Neural cell (in vitro differentiated cells): ENCODE measurements around the gene LACRT. TPM values are rescaled to one million over a fixed set of nuclear protein-coding genes. Genes with fewer than 3 reads are reported as not detected.

Source experiments
- H2AFZ ChIP-seq: fragments of 200-600, 300-800 bp; sonication (generic), shearing (Covaris generic); 2 replicates; pipeline ENCODE4 v1.6.0; 2014; ENCODE audit warnings: low read depth, mild to moderate bottlenecking, antibody characterized with exemption, low read length, moderate library complexity
- H3F3A ChIP-seq: fragments of 200-600 bp; shearing (Covaris generic); 2 replicates; pipeline ENCODE4 v1.6.1; 2016; ENCODE audit warnings: mild to moderate bottlenecking, moderate library complexity, mixed read lengths, antibody characterized with exemption, low read length; ENCODE audit not compliant: insufficient read depth, poor library complexity, severe bottlenecking
- H3K27ac ChIP-seq: fragments of 200-600, 300-800 bp; sonication (generic), shearing (Covaris generic); 2 replicates; pipeline ENCODE4 v1.5.1; 2014; ENCODE audit warnings: mild to moderate bottlenecking, low read length, moderate library complexity
- H3K27me3 ChIP-seq: fragments of 300-800, 200-600 bp; sonication (generic), shearing (Covaris generic); 2 replicates; pipeline ENCODE4 v1.6.0; 2014; ENCODE audit warnings: mild to moderate bottlenecking, low read depth, low read length, moderate library complexity; ENCODE audit not compliant: insufficient read depth
- H3K36me3 ChIP-seq: fragments of 300-800, 200-600 bp; sonication (generic), shearing (Covaris generic); 2 replicates; pipeline ENCODE4 v1.5.1; 2014; ENCODE audit warnings: mild to moderate bottlenecking, antibody characterized with exemption, low read length, moderate library complexity; ENCODE audit not compliant: insufficient read depth
- H3K4me2 ChIP-seq: fragments of 300-800, 200-600 bp; sonication (generic), shearing (Covaris generic); 2 replicates; pipeline ENCODE4 v1.6.0; 2014; ENCODE audit warnings: mild to moderate bottlenecking, low read length
- H3K4me3 ChIP-seq: fragments of 300-800, 200-600 bp; sonication (generic), shearing (Covaris generic); 2 replicates; pipeline ENCODE4 v1.5.1; 2014; ENCODE audit warnings: mild to moderate bottlenecking, low read length, moderate library complexity
- H3K79me2 ChIP-seq: fragments of 200-600 bp; shearing (Covaris generic); replicated peaks from 2 replicates; pipeline ENCODE4 v1.6.0; 2014; ENCODE audit warnings: mild to moderate bottlenecking, low read length, moderate library complexity; ENCODE audit not compliant: insufficient read depth
- H3K9ac ChIP-seq: fragments of 300-800, 200-600 bp; sonication (generic), shearing (Covaris generic); 2 replicates; pipeline ENCODE4 v1.6.1; 2016; ENCODE audit warnings: mild to moderate bottlenecking, low read length, mixed read lengths
- H3K9me2 ChIP-seq: fragments of 200-600 bp; shearing (Covaris generic); 2 replicates; pipeline ENCODE4 v1.6.1; 2016; ENCODE audit warnings: mild to moderate bottlenecking, low read length, mixed read lengths; ENCODE audit not compliant: insufficient read depth
- H3K9me3 ChIP-seq: fragments of 200-600, 300-800 bp; sonication (generic), shearing (Covaris generic); 2 replicates; pipeline ENCODE4 v1.6.1; 2016; ENCODE audit warnings: mild to moderate bottlenecking, mixed run types, low read length, moderate library complexity, mixed read lengths
- H4K20me1 ChIP-seq: fragments of 200-600 bp; shearing (Covaris generic); 2 replicates; pipeline ENCODE4 v1.6.1; 2016; ENCODE audit warnings: mild to moderate bottlenecking, mixed run types; ENCODE audit not compliant: insufficient read depth
- EP300 ChIP-seq: fragments of 450-650 bp; conservative IDR thresholded peaks from 2 replicates; pipeline ENCODE4 v1.6.1; 2014; ENCODE audit warnings: antibody characterized with exemption, mild to moderate bottlenecking, moderate library complexity; ENCODE audit not compliant: poor library complexity, severe bottlenecking
- EZH2 ChIP-seq: fragments of 200-600, 300-800 bp; shearing (Covaris generic), sonication (generic); IDR thresholded peaks from 2 replicates; pipeline ENCODE4 v1.6.1; 2014; ENCODE audit warnings: antibody characterized with exemption, low read length, borderline replicate concordance, mild to moderate bottlenecking; ENCODE audit not compliant: insufficient read depth, poor library complexity, severe bottlenecking
- MXI1 ChIP-seq: fragments of 450-650 bp; conservative IDR thresholded peaks from 2 replicates; pipeline ENCODE4 v1.6.1; 2014; ENCODE audit warnings: antibody characterized with exemption, mild to moderate bottlenecking; ENCODE audit not compliant: poor library complexity, severe bottlenecking
- POLR2AphosphoS5 ChIP-seq: IDR thresholded peaks from 2 replicates; pipeline ENCODE4 v1.6.1; 2012
- RAD21 ChIP-seq: fragments of 450-650 bp; conservative IDR thresholded peaks from 2 replicates; pipeline ENCODE4 v1.6.1; 2014; ENCODE audit warnings: antibody characterized with exemption, mild to moderate bottlenecking, moderate library complexity
- SMC3 ChIP-seq: fragments of 450-650 bp; conservative IDR thresholded peaks from 2 replicates; pipeline ENCODE4 v1.6.1; 2014; ENCODE audit warnings: antibody characterized with exemption, mild to moderate bottlenecking, moderate library complexity; ENCODE audit not compliant: poor library complexity
- TAF1 ChIP-seq: IDR thresholded peaks from 2 replicates; pipeline ENCODE4 v1.6.1; 2012; ENCODE audit warnings: low read depth
- polyA plus RNA-seq: library from polyadenylated mRNA; depleted of rRNA; stranded (reverse); fragments of >200 nt; gene quantifications from 2 replicates; pipeline ENCODE4 v1.2.3, GENCODE V29; 2014
- TF ChIP-seq, protein P1 (sequence below): fragments of 450-650 bp; IDR thresholded peaks from 2 replicates; pipeline ENCODE4 v1.5.1; 2014; ENCODE audit warnings: antibody characterized with exemption, mild to moderate bottlenecking, moderate library complexity; ENCODE audit not compliant: poor library complexity, severe bottlenecking
- TF ChIP-seq, protein P2 (sequence below): IDR thresholded peaks from 2 replicates; pipeline ENCODE4 v1.6.1; 2012; ENCODE audit warnings: borderline replicate concordance

Gene LACRT
- polyA plus RNA-seq, 1 donor from 2014 or later = not detected

DNA sequence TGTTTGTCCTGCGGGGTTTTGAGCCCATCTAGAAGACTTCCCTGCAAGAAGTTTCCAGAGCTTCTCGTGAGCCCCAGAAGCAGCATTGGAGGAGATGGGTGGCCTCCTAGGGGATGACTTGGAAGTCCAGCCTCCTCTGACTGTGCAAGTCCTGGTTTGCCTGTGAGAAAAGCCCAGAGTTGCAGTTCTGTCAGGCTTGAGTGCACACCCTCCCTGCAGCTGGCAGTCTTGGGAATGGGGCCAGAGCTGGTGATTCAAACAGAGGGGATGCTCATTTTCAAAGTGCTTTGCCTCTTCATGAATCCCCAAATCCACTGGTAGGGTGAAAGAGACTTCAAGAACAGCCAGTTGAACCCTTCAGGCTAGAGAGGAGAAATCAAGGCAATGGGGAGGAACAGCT lies 42.4 kb downstream of the LACRT start:
- H3K4me3 ChIP-seq = no peak overlapping the region
- no peaks in the 10 kb centered on the region for H3F3A ChIP-seq
- no peak for TF ChIP-seq TAF1
- no peak for TF ChIP-seq MXI1
- TF ChIP-seq, protein P1, sequence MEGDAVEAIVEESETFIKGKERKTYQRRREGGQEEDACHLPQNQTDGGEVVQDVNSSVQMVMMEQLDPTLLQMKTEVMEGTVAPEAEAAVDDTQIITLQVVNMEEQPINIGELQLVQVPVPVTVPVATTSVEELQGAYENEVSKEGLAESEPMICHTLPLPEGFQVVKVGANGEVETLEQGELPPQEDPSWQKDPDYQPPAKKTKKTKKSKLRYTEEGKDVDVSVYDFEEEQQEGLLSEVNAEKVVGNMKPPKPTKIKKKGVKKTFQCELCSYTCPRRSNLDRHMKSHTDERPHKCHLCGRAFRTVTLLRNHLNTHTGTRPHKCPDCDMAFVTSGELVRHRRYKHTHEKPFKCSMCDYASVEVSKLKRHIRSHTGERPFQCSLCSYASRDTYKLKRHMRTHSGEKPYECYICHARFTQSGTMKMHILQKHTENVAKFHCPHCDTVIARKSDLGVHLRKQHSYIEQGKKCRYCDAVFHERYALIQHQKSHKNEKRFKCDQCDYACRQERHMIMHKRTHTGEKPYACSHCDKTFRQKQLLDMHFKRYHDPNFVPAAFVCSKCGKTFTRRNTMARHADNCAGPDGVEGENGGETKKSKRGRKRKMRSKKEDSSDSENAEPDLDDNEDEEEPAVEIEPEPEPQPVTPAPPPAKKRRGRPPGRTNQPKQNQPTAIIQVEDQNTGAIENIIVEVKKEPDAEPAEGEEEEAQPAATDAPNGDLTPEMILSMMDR = no peak
- no peak for TF ChIP-seq POLR2AphosphoS5
- no peak for TF ChIP-seq RAD21
- TF ChIP-seq EP300 = no peak
- no peak for TF ChIP-seq EZH2
- no peak for TF ChIP-seq SMC3
- TF ChIP-seq, protein P2, sequence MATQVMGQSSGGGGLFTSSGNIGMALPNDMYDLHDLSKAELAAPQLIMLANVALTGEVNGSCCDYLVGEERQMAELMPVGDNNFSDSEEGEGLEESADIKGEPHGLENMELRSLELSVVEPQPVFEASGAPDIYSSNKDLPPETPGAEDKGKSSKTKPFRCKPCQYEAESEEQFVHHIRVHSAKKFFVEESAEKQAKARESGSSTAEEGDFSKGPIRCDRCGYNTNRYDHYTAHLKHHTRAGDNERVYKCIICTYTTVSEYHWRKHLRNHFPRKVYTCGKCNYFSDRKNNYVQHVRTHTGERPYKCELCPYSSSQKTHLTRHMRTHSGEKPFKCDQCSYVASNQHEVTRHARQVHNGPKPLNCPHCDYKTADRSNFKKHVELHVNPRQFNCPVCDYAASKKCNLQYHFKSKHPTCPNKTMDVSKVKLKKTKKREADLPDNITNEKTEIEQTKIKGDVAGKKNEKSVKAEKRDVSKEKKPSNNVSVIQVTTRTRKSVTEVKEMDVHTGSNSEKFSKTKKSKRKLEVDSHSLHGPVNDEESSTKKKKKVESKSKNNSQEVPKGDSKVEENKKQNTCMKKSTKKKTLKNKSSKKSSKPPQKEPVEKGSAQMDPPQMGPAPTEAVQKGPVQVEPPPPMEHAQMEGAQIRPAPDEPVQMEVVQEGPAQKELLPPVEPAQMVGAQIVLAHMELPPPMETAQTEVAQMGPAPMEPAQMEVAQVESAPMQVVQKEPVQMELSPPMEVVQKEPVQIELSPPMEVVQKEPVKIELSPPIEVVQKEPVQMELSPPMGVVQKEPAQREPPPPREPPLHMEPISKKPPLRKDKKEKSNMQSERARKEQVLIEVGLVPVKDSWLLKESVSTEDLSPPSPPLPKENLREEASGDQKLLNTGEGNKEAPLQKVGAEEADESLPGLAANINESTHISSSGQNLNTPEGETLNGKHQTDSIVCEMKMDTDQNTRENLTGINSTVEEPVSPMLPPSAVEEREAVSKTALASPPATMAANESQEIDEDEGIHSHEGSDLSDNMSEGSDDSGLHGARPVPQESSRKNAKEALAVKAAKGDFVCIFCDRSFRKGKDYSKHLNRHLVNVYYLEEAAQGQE = no peak
- no peaks in the 10 kb centered on the region for H4K20me1 ChIP-seq
- H3K36me3 ChIP-seq = no peaks in the 10 kb centered on the region
- no peak overlapping the region for H2AFZ ChIP-seq
- no peaks in the 10 kb centered on the region for H3K9me2 ChIP-seq
- no peaks in the 10 kb centered on the region for H3K27me3 ChIP-seq
- H3K79me2 ChIP-seq = no peaks in the 10 kb centered on the region
- no peak overlapping the region for H3K27ac ChIP-seq
- H3K4me2 ChIP-seq = no peak overlapping the region
- H3K9me3 ChIP-seq = no peaks in the 10 kb centered on the region
- no peak overlapping the region for H3K9ac ChIP-seq

GRCh38 chr12:54590978-54591591 lies 43.6 kb downstream of the LACRT start:
- Histone ChIP-seq H2AFZ (no peak overlapping the region), H3K4me2 (no peak overlapping the region), H3F3A (no peaks in the 10 kb centered on the region), H3K9me3 (no peaks in the 10 kb centered on the region), H3K36me3 (no peaks in the 10 kb centered on the region), H3K4me3 (no peak overlapping the region), H4K20me1 (no peaks in the 10 kb centered on the region), H3K27me3 (no peaks in the 10 kb centered on the region), H3K9me2 (no peaks in the 10 kb centered on the region), H3K9ac (no peak overlapping the region), H3K27ac (no peak overlapping the region), H3K79me2 (no peaks in the 10 kb centered on the region)
- no peak for TF ChIP-seq MXI1
- no peak for TF ChIP-seq POLR2AphosphoS5
- TF ChIP-seq EZH2 = no peak
- TF ChIP-seq SMC3 = no peak
- no peak for TF ChIP-seq EP300
- TF ChIP-seq RAD21 = no peak
- TF ChIP-seq, protein P2 = no peak
- TF ChIP-seq TAF1 = no peak
- TF ChIP-seq, protein P1 = no peak
